B cell (primary cell): ENCODE data around the gene PAM. TPM values are rescaled to one million over a fixed set of nuclear protein-coding genes. Genes with fewer than 3 reads are reported as not detected.

Experiments used
- ATAC-seq: fragments of 200-7000 bp; cut with Tn5 transposase; one replicate; pipeline ENCODE4 v1.10.0; 2021; ENCODE audit warnings: low read depth, mild to moderate bottlenecking, moderate number of reproducible peaks, moderate library complexity
- CTCF ChIA-PET: fragments of 350-600 bp; sonication (Branson Sonifier 250); formaldehyde crosslinking; loops from one replicate; lab custom pipeline; 2021; ENCODE audit warnings: antibody characterized with exemption, inconsistent platforms; lab: Charles Lee
- POLR2A ChIA-PET: fragments of 350-600 bp; sonication (Branson Sonifier 250); formaldehyde crosslinking; loops from one replicate; lab custom pipeline; 2021; ENCODE audit warnings: antibody characterized with exemption; lab: Charles Lee
- DNase-seq: peaks from one replicate; pipeline ENCODE4 v3.0.0; 2013
- H2AFZ ChIP-seq: 2 replicates; pipeline ENCODE4 v1.6.1; 2012; ENCODE audit warnings: mild to moderate bottlenecking, low read depth, low read length; ENCODE audit not compliant: insufficient read depth, poor library complexity, severe bottlenecking
- H3K27ac ChIP-seq, 2 donors: 1 replicate in 1 of 2; 2 replicates in 1 of 2; pipeline ENCODE4 v1.5.1; 2012 to 2013; ENCODE audit warnings: low read length in 2 of 2, mild to moderate bottlenecking in 2 of 2, moderate library complexity in 1 of 2
- H3K27me3 ChIP-seq, 4 experiments: fragments of 200-600 bp in 1 of 4; sonication (generic) in 1 of 4; replicated peaks in 1 of 4; 1 replicate in 2 of 4; 2 replicates in 2 of 4; pipeline versions ENCODE4 v1.6.1 to v1.7.0; 2013 to 2016; ENCODE audit warnings: low read length in 3 of 4, mild to moderate bottlenecking in 2 of 4, mixed read lengths in 1 of 4, moderate library complexity in 1 of 4; ENCODE audit not compliant: insufficient read depth in 4 of 4, control insufficient read depth in 3 of 4; ENCODE audit errors: control extremely low read depth in 1 of 4
- H3K36me3 ChIP-seq, 2 experiments: replicated peaks in 1 of 2; 1 replicate in 1 of 2; 2 replicates in 1 of 2; pipeline versions ENCODE4 v1.6.1 to v1.7.1; 2013; ENCODE audit warnings: low read length in 1 of 2; ENCODE audit not compliant: insufficient read depth in 2 of 2, control insufficient read depth in 1 of 2; ENCODE audit errors: control extremely low read depth in 1 of 2, extremely low read depth in 1 of 2
- H3K4me1 ChIP-seq, 2 donors: fragments of 200-600 bp in 1 of 2; sonication (generic) in 1 of 2; 1 replicate in 1 of 2; 2 replicates in 1 of 2; pipeline versions ENCODE4 v1.5.1 to v1.6.1; 2013 to 2017; ENCODE audit warnings: low read length in 2 of 2; ENCODE audit not compliant: control insufficient read depth in 2 of 2, insufficient read depth in 2 of 2
- H3K4me2 ChIP-seq: replicated peaks from 2 replicates; pipeline ENCODE3; 2012; ENCODE audit warnings: mild to moderate bottlenecking, low read depth, low read length; ENCODE audit not compliant: poor library complexity, severe bottlenecking
- H3K4me3 ChIP-seq, 5 experiments: fragments of 200-600 bp in 1 of 5; sonication (generic) in 1 of 5; 1 replicate in 3 of 5; 2 replicates in 2 of 5; pipeline versions ENCODE4 v1.5.1 to v1.7.0; 2011 to 2016; ENCODE audit warnings: low read length in 4 of 5, mild to moderate bottlenecking in 4 of 5, low read depth in 2 of 5, control low read depth in 1 of 5, moderate library complexity in 1 of 5; ENCODE audit not compliant: insufficient read depth in 1 of 5; ENCODE audit errors: control extremely low read depth in 1 of 5, extremely low read depth in 1 of 5
- H3K79me2 ChIP-seq: fragments of 200-600 bp; sonication (generic); one replicate; pipeline ENCODE4 v1.6.0; 2016; ENCODE audit warnings: low read length; ENCODE audit not compliant: control insufficient read depth, insufficient read depth
- H3K9ac ChIP-seq: fragments of 200-600 bp; sonication (generic); 2 replicates; pipeline ENCODE4 v1.6.1; 2017; ENCODE audit warnings: mild to moderate bottlenecking, low read length, moderate library complexity
- H3K9me3 ChIP-seq, 3 donors: one replicate each; pipeline versions ENCODE4 v1.6.1 to v1.7.1; 2013; ENCODE audit warnings: low read length in 2 of 3; ENCODE audit not compliant: control insufficient read depth in 2 of 3, insufficient read depth in 1 of 3; ENCODE audit errors: control extremely low read depth in 1 of 3
- H4K20me1 ChIP-seq: 2 replicates; pipeline ENCODE4 v1.6.0; 2012; ENCODE audit warnings: mild to moderate bottlenecking, low read length; ENCODE audit not compliant: insufficient read depth, control insufficient read depth, poor library complexity, severe bottlenecking
- H3K27ac Mint-ChIP-seq: one replicate; pipeline ENCODE4 v1.8.0; 2021; ENCODE audit warnings: mixed read lengths
- H3K27me3 Mint-ChIP-seq: one replicate; pipeline ENCODE4 v1.8.0; 2021; ENCODE audit warnings: mixed read lengths
- H3K4me1 Mint-ChIP-seq: one replicate; pipeline ENCODE4 v1.8.0; 2021; ENCODE audit warnings: mixed read lengths
- H3K4me3 Mint-ChIP-seq: one replicate; pipeline ENCODE4 v1.8.0; 2021; ENCODE audit warnings: mixed read lengths
- H3K9me3 Mint-ChIP-seq: one replicate; pipeline ENCODE4 v1.8.0; 2022; ENCODE audit warnings: mixed read lengths; ENCODE audit not compliant: insufficient read depth
- CTCF ChIP-seq: fragments of 200-600 bp; IDR thresholded peaks from one replicate; pipeline ENCODE4 v1.8.0; 2022; ENCODE audit warnings: antibody characterized with exemption, mild to moderate bottlenecking
- EZH2 ChIP-seq: IDR thresholded peaks from 2 replicates; pipeline ENCODE4 v1.6.1; 2012; ENCODE audit warnings: borderline replicate concordance, low read depth, mild to moderate bottlenecking, moderate library complexity, low read length; ENCODE audit not compliant: insufficient read depth, poor library complexity, severe bottlenecking
- WGBS: methylation state at CpG from one replicate; pipeline ENCODE4 v1.1.5; 2013; ENCODE audit warnings: missing lambda C conversion rate; ENCODE audit not compliant: insufficient coverage; 5-methylcytosine and 5-hydroxymethylcytosine counted together
- intact Hi-C: fragments of 100-400 bp; cut with micrococcal nuclease; formaldehyde crosslinking; loops from one replicate; pipeline ENCODE4 v1.10.0; 2022
- polyA plus RNA-seq: library from polyadenylated mRNA; depleted of rRNA; stranded (reverse); fragments of >200 nt; gene quantifications from 2 replicates; pipeline ENCODE4 v1.2.3, GENCODE V29; 2012
- total RNA-seq, 2 donors: library from RNA; stranded (reverse); fragments of 120-200 nt in 1 of 2; gene quantifications; 1 replicate in 1 of 2; 2 replicates in 1 of 2; pipeline versions ENCODE4 v1.2.3 to v1.2.4, GENCODE V29; 2013 to 2022

The PAM gene
- total and polyA plus RNA-seq, 2 donors (not counting 1 experiment from before 2014, with no cell fraction given): 1.00 to 34.8 TPM

DNA sequence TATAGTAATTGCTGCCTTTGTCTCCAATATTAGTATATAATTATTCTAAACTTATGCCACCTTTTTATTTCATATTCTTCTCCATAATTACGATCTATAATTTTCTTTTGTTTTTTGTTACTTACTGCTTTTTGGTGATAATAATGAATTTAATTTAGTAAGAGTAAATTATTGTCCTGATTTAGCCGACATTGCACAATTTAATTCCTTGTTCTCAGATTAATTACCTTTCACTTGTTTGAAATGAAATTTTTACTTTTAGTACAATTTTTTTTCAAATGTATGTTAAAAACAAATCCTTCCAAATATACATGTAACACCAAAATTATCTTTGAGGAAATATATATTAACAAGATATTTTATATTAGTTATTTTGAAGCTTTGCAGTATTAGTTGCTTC is 201.5 kb downstream of the PAM start:
- Histone ChIP-seq H3K27ac (no peak overlapping the region), H3K9ac (no peak overlapping the region), H3K4me2 (no peak overlapping the region), H2AFZ (no peak overlapping the region), H3K4me1 (no peaks in the 10 kb centered on the region), H3K27me3 (no peaks in the 10 kb centered on the region), H3K4me3 (no peak overlapping the region), H3K79me2 (no peaks in the 10 kb centered on the region), H3K36me3 (no peaks in the 10 kb centered on the region), H4K20me1 (no peaks in the 10 kb centered on the region), H3K9me3 (no peaks in the 10 kb centered on the region)
- Mint-ChIP-seq H3K9me3 (no peaks in the 10 kb centered on the region), H3K27ac (no peak overlapping the region), H3K27me3 (no peaks in the 10 kb centered on the region), H3K4me1 (no peaks in the 10 kb centered on the region), H3K4me3 (no peak overlapping the region)
- no CpG with 5 or more reads among the region's 2 CpGs for WGBS
- intact Hi-C loops: no loop called here
- DNase-seq (no peak), ATAC-seq (no peak)
- TF ChIP-seq EZH2: no peak
- no peak for TF ChIP-seq CTCF
- CTCF ChIA-PET: no interaction called here
- POLR2A ChIA-PET: no interaction called here

- Histone ChIP-seq H3K4me3 (no peak overlapping the region), H3K36me3 (no peaks in the 10 kb centered on the region), H3K27ac (no peak overlapping the region), H3K4me1 (no peaks in the 10 kb centered on the region), H3K9ac (no peak overlapping the region), H4K20me1 (no peaks in the 10 kb centered on the region), H3K79me2 (no peaks in the 10 kb centered on the region), H3K9me3 (no peaks in the 10 kb centered on the region), H3K4me2 (no peak overlapping the region), H3K27me3 (no peaks in the 10 kb centered on the region), H2AFZ (no peak overlapping the region)
- TF ChIP-seq EZH2: no peak
- no peak for TF ChIP-seq CTCF
- ChIA-PET POLR2A (no interaction called here), CTCF (no interaction called here)
- Mint-ChIP-seq H3K4me3 (no peak overlapping the region), H3K27ac (no peak overlapping the region), H3K9me3 (no peaks in the 10 kb centered on the region), H3K27me3 (no peaks in the 10 kb centered on the region), H3K4me1 (no peaks in the 10 kb centered on the region)
- ATAC-seq: no peak
- intact Hi-C loops: no loop called here
- WGBS: 100% methylated on average over 1 of the region's 3 CpGs
- DNase-seq: no peak
These were observed 202.0 kb downstream of the PAM start for GRCh38 chr5:102957141-102957540.
